AG20443 (cell line): Measurements from ENCODE around the gene SYNE3.

Experiments
- DNase-seq: peaks from one replicate; pipeline ENCODE4 v3.0.0; 2012; ENCODE audit warnings: low spot score, mixed read lengths

SYNE3 gene

DNA sequence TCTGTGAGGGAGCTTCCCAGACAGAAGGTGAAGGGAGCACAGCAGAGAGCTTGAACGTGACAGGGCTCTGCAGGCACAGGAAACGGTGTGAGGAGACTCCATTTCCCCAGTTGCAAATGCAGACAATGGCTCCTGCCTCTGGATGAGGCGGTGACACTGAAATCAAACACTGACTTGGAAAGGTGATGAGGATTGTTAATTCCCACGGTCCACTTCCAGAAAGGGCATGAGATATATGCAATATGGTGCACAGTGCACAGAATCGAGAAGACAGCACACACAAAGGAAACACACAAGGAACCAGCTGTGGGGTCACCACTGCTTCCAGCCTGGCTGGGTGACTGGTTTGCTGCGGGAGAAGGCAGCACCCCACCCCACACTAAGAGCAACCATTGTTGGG lies 42.0 kb downstream of the SYNE3 start:
- no peak for DNase-seq

DNA sequence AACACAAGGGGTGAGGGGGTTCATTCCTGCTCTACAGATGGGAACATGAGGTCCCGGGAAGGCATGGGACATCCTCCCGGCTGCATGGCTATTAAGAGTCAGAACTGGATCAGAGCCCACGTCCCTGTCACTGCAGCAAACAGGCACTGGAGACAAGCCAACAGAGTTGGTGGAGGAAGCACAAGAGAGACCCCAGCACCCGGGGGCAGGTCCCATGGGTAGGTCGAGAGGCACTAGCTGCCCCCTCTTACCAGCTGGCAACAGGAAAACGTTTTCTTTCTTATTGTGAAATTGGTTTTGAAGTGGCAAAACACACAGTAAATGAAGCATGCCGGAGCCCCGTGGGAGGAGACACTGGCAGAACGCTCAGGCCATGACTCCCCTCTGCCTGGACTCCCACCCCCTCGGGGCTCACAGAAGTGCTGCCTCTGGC lies 43.6 kb downstream of the SYNE3 start:
- no peak for DNase-seq

DNA sequence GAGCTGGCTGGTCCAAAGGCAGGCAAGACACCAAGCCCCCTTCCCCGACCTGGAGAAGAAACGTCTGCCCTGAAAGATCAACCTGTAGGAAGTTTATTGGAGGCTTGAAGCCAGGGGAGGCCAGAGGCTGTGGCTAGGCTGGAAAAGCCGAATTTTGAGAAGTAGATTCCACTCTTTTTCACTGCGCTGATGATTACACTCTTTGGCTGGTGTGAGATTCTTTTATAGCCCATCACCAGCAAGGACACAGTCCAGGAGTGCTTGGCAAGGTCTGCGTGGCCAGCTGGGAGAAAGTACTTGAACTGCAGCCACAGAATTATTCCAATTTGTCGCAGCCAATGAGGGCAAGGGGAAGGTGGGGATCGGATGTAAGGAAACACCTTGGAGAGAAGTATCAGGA lies 45.0 kb downstream of the SYNE3 start:
- DNase-seq = peak; percentile 35

DNA sequence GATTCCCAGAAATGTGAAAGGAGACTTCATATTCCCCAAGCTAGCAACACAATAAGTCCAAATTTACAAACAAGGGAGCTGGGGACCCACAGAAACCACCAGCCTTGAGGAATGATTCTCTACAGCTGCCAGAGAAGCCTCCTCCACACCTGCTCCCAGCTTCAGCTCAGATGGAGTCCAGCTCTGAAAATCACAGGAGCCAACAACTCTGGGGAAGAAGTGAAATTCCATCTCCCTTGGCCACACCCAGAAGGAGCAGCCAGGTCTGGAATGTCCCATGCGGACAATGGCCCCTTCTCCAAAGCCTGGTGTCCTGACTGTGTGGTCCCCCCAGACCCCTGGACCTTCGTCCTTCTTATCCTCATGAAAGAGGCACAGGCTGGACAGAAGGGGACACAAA lies 45.4 kb downstream of the SYNE3 start:
- no peak for DNase-seq

DNA sequence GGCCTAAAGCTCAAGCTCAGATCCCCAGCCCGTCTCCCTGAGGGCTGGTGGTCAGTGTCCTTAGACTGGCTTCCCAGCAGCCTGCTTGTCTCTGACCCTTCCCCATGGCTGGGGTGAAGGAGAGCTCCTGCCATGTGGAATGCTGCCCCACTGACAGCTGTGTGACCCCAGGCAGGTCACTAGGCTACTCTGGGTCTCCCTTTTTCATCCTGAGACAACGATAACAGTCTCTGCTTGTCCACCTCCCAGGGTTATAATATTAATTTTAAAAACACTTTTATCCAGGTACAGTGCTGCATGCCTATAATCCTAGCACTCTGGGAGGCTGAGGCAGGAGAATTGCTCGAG lies 47.3 kb downstream of the SYNE3 start:
- DNase-seq = no peak

DNA sequence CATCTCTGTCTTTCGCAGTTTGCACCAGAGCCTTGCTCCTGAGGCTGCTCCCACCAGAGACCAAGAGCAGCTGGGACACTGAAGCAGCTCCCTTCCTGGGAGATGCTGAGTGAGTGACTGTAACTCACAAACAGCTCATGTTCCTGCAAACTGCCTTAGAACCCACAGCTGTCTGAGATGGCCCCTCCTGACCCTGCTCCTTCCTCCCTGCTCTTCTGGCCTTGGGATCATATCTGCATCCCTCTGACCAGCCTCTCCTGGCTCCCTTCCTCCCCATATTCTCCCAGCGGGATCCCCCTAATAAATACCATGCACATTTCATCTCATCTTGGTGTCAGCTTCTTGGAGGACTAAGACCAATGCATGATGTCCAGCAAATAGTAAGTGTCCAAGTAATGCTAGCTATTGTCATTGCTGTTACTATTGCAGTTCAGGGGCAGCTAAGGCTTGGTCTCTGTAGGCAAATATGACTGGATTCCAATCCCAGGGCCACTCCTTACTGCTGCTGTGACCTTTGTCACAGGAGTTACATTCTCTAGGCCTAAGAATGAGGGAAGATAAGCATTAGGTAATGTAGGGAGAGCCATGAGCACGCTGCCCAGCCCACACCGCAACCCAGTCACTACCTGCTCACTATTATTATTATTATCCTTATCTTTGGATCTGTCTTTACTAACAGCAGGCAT lies 47.9 kb downstream of the SYNE3 start:
- no peak for DNase-seq

DNA sequence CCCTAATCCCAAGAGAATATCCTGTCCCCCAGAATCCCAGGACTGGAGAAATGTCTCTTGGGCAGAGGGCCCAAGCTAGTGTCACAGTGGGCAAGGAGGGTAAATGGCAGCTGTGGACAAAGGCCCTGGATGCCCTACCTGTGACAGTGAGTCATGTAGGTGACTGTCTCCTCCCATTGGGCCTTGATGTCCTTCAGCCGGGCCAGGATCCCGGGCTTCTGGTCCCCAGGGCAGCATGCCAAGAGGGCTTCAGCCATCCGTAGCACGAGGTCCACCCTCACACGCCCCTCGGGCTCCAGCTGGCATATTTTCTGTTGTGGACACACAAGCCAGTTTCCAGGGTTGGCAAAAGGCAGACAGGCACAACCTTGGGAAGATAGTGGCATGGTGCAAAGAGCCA lies 48.8 kb downstream of the SYNE3 start:
- no peak for DNase-seq

DNA sequence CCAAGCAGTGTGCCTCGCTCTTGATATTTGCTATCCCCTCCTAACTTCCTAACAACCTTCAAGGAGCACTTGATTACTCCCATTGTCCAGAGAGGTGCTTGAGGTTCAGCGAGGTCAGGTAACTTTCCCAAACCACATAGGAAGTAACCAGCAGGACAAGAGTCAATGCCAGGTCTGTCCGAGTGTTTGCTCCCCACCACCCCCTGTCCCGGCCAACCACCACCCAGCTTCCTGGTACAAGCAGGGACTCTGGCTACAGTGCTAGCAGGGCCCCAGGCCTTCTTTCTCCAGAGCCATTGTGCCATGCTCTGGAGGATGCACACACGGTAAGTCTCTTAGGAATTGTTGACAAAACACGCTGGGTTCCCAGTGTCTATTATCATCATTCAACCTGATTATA lies 49.2 kb downstream of the SYNE3 start:
- no peak for DNase-seq
